Stimulated activated CD4-positive, alpha-beta T cell treated with anti-CD3 and anti-CD28 coated beads, Interleukin-4, amount 100 ng/mL, for 24 hours (primary cell): Measurements from ENCODE around the gene OXSR1.
"Not testable (repeated sequence)": the region's sequence is repeated elsewhere in the genome, so short reads cannot be mapped to it uniquely, and the experiment has no call there.

ENCODE experiments used
- DNase-seq: peaks from one replicate; pipeline ENCODE4 v3.0.0-alpha.2; 2020

The OXSR1 gene

DNA sequence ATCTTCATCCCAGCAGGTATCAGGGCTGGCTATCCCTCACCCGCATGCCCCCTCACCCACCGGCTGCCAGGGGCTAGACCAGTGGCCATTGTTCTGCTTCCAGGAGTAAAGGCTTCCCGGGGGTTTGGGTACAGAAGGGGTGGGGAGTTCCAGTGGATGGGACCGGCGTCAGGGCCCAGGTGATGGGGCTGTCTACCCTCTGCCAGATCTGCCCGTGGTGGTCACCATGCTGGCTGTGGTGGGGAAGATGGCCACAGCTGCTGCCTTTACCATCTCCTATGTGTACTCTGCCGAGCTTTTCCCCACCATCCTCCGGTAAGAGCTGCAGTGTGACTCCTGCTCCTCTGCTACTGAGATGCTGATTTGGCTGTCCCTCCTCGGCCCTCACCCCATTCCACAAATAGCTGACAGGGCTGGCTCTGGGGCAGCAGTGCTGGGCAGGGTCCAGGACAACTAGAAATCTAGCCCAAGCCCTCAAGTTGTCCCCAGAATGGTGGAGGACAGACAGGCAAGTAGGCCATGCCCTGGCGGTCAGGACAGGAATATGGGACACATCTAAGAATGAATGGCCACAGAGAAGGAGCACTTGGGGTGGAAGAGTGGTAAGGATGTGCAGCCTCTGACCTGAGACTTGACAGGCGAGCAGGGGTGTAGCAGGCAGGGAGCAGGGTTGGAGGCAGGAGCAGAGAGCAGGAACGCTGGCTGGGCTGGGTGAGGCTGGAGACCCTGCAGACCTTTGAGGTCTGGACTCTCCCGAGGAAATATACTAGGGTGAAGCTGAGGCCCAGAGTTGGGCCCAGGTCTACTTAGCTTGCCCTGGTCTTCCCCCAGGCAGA, 111.0 kb downstream of the OXSR1 start:
- DNase-seq, result no peak

DNA sequence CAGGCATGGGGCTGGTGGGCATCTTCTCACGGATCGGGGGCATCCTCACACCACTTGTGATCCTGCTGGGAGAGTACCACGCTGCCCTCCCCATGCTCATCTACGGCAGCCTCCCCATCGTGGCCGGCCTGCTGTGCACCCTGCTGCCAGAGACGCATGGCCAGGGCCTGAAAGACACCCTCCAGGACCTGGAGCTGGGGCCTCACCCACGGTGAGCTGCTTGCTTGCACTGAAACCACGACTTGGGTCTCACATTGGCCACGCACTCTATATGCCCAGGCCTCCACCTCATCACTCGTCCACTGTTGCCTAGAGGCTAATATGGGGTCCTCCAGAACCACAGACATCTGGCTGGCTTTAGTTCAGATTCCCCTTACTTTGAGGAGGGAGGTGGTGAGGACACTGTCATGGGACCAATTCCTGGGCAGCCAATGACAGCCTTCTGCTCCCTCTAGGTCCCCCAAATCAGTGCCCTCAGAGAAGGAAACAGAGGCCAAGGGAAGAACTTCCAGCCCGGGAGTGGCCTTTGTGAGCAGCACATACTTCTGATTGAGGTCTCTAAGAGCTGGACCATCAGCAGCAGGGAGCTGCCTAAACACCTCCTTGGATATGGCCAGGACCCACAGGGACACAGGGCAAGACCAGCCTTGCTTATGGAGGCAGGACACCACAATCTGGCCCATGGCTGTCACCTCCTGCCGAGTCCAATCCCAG, 111.7 kb downstream of the OXSR1 start:
- DNase-seq, result no peak

DNA sequence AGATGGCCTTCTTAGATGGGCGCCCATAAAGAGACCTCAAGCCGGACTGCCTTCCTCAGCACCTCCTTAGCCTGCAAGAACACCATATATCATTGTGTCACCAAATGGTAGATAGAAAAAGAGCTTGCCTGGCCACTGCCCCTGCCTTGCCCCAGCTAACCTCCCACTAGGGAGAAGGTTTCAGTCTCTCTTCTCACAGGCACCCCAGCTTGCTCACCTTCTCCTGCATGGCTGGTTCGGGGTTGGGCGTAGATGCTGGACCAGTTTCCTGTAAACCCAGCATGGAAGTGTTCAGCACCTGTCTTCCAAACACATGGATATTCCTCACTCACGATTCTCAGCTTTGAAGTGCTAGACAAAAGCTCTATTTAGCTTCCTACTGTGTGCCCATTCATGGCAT, 113.5 kb downstream of the OXSR1 start:
- no peak for DNase-seq

DNA sequence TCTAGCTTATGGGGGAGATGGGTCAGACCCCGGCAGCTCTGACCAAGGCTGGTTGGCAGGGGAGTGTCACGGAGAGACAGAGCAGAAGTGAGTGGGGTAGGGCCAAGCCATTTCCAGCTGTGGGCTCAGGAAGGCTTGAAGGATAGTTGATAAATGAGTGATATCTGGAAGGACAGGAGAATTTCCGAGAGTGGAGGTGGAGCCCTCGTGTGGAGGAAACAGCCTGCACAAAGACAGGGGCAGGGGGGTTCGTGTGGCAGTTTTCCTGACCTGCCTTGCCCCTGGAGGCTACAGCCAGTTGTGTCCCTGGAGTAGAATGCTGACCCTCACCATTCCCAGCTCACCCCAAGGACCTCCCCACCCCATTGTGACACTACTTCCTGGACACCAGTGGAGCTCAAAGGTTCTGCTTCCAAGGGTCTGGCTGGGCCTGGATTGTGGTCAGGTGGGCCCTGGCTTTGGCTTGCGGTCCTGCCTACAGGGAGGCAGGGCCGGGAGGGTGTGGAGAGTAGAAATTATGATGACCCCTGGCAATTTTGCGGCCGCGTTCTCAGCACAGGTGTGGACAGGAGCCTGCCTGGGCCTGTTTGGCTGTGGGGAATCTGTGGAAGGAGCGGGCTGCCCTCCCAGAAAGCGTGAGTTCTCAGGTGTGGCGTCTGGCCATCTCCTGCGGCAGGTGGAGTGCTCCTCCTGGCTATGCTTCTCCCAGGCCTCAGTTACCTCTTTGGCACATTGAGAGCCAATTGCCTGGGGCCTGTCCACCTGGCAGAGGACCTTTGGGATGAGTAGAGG, 116.8 kb downstream of the OXSR1 start, which contains the start of gene SLC22A14:
Gene SLC22A14, plus strand, starts transcription at position 400 of the 792 bp plus-strand sequence. CDS start 23,733 bp downstream, outside the sequence.
- no peak for DNase-seq

DNA sequence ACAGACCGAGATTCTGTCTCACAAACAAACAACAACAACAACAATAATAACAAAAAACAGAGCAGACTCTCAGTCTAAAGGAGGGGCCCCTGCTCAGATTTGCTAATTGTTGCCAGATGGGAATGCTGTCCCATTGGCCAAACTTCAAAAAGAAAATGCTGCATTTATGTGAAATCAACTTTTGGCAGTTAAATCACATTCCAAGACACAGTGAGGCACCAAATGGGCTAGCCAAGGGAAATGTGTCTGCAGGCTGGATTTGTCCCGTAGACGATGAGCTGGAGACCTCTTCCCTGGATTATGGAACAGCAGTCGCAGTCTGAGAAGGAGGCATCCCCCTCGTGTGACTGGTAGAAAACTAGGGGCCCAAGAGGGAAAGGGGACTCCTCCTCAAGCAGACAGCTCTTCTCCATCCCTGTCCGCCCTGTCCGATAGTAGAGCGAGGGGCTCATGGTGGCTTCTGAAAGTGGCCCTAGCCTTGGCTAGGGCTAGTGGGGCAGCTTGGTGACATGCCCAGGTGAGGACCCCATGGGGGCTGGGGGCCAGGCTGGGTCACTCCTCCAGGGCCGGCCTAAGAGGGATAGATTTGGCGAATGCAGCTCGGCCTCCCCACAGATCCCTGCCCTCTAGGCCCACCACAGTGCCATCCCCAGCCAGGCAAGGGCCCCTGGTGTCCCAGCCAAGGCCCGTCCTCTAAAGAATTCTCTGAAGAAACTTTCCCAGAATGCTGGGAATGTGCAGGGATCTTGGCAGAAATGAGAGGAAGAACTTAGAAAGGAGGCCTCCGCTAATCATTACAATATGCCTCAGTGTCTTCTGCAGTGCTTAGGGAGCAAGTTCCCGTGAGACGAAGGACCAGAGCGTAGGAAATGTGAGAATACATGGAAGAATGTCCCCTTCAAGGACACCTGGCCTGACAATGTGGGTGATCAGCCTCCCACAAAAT, 118.7 kb downstream of the OXSR1 start:
- no peak for DNase-seq

DNA sequence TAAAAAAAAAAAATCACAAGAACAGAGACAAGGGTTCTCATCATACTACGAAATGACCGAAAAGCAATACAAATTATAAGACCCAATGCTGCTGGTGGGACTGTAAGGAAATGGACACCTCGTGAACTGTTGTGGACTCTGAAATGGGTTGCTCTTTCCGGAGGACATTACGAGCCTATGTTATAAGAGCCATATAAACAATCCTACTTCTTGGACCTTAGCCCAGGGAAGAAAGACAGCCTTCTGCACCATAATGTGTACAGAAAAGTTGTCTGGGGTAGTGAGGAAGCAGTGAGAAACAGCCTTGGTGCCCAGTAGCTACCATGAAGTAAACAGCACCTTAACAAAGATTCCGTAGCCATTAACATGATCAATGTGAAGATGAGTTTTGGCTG, 119.4 kb downstream of the OXSR1 start:
- no peak for DNase-seq

DNA sequence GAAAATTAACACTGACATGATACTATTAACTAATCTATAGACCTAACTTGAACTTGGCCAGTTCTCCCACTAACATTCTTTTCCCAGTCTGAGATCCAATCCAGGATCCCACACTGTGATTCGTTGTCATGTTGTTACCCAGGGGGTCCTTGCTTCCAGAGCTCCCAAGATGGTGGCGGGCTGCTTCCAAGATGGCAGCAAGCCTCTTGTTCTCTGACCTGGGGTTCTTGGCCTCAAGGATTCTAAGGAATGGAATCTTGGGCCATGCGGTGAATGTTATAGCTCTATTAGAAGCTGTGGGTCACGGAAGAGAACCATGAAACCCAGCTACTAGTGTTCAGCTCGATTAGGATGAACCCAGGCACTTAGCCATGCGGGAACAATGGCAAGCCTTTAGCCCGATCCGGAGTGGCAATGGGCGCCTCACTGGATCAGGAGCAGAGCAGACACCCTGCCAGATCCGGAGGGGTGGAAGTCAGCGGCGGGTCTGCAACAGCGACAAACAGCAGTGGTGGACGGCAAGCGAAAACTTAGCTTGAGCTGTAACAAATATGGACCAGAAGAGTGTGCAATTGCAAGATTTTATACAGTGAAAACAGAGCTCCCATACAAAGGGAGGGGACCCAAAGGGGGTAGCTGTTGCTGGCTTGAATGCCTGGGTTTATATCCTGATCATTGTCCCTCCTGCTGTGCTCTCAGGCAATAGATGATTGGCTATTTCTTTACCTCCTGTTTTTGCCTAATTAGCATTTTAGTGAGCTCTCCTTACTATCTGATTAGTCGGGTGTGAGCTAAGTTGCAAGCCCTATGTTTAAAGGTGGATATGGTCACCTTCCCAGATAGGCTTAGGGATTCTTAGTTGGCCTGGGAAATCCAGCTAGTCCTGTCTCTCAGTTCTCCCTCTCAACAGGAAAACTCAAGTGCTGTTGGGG, 124.2 kb downstream of the OXSR1 start:
- not testable (repeated sequence) for DNase-seq

DNA sequence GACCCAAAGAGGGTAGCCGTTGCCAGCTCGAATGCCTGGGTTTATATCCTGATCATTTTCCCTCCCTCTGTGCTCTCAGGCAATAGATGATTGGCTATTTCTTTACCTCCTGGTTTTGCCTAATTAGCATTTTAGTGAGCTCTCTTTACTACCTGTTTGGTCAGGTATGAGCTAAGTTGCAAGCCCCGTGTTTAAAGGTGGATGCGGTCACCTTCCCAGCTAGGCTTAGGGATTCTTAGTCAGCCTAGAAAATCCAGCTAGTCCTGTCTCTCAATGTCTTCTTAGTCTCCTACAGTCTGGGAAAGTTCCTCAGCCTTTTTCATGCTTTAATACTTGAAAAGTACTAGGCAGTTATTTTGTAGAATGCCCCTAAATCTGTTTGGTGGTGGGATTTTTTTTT, 131.7 kb downstream of the OXSR1 start:
- not testable (repeated sequence) for DNase-seq

DNA sequence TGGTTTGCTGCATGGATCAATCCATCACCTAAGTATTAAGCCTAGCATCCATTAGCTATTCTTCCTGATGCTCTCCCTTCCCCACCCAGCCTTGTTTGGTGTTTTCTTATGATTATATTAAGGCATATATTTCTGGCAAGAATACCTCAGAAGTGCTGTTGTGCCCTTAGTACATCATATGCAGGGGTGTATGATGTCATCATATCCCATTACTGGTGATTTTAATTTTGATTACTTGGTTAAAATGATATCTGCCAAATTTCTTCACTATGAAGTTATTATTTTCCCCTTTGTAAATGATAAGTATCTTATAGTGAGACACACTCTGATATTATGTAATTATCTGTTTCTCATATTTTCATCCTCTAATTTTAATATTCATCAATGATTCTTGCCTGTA, 132.2 kb downstream of the OXSR1 start:
- no peak for DNase-seq

DNA sequence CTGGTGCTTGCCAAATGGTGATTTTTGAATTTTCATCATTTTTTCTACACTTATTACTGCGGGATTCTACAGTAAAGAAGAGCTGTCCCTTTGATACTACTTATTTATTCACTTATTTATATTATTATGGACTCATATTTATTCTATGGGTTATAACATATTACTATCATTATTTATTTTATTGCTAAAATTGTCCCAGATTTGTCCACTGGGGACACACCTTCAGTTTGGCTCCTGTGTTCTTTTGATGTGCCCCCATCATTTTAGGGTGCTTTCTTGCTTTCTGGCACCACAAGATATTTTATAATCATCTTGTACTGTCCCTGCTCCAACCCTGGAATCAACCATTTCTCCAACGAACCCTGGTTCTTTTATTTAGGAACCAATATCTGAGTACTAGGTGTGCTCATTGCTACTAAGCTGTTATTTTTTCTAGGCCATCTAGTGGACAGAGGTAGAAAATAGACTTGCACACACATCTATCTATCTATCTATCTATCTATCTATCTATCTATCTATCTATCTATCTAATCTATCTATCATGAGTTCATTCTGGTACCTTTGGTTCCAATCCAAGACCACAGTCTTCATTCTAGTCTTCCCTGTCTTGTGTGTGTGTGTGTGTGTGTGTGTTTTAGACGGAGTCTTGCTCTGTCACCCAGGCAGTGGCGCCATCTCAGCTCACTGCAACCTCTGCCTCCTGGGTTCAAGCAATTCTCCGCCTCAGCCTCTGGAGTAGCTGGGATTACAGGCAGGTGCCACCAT, 132.8 kb downstream of the OXSR1 start:
- DNase-seq, result no peak
